ENCODE data around the gene LNX1. TPM values are rescaled to one million over a fixed set of nuclear protein-coding genes. Genes with fewer than 3 reads are reported as not detected.

The LNX1 gene
- total RNA-seq, 2 donors from 2014 or later = 17.5 to 18.4 TPM

DNA sequence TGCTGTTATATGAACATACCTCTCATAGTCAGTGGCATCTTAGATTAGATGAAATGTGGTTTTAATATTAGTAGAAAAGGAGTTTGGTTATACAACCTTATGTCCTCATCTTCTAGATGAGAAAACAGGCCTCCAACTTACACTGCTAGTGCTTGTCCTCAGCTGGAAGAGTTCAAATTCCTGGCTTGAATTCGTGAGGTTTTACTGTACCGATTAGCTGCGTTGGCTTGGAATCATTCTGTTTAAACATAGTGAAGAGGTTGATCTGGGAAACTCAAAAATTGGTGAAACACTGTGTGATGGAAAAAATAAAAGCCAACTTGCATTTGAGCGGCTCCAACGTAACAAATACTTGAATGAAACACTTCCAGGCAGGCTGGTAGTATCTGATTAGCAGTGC is 81.0 kb downstream of the LNX1 start:
- DNase-seq (no peak), ATAC-seq (no peak)
- intact Hi-C loops (cut with DNase I, micrococcal nuclease) = no loop called here

DNA sequence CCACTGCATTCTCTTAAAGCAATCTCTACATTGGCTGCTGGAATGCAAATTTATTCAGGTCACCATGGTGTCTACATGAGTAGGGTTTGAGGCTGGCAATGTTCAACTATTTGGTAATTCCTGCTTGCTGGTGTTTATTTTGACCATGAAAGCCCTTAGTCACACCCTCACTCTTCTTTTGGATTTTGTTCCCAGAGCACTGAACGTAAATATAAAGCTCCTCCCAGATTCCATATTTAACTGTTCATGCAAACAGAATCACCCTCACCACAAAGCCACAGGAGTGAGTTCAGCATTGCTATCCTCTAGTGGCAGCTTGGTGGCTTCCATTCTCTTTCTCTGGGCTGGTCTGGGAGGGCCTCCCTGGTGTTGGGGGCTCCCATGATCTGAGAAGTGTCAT is 82.8 kb downstream of the LNX1 start:
- intact Hi-C loops (cut with DNase I, micrococcal nuclease) = no loop called here
- DNase-seq = no peak
- no peak for ATAC-seq

DNA sequence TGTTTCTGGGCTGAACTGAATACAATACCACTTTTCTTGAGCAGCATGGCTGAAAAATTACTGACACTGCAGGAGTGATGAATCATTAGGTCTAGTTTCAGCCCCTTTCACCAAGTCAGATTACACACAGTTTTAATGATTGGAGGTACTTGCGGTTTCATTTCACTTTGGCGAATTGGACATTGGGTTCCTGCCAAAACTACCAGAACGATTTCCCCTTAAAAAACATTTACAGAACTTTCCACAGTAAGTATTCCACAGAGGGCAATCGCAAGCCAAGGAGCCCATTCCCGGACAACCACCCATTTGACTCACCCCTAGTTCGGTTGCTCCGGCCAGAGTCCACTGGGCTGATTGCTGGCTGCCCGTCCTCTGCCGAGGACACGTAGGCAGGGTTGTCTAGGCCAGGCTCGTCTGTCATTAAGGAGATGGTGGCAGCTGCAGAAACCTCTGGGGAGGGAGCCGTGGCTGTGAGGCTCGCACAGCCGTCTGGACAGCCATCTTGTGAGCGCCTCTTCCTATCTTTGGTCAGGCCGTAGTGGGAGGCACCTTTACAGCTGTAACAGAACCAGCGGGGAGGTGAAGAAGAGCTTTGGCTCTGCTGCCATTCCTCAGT is 83.5 kb downstream of the LNX1 start:
- ATAC-seq (no peak), DNase-seq (no peak)
- intact Hi-C loops (cut with DNase I, micrococcal nuclease) = no loop called here

DNA sequence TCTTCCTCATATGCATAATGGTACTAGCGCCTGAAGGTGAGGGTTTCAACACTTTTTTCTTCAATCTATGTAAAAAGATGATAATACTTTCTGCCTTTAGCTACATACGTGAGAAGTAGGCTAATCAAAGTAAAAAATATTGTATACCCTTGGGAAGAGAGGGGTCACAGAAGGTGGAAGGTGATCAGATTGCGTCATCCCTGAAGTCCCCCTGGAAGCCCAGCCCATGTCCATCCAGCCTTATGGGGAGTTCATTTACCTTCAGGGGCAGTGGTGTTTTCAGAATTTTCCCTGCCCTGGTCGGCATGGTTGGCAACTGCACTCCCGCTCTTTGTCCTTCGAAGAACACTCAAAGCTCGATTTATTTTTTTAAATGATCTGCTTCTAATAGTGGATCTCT is 84.2 kb downstream of the LNX1 start:
- intact Hi-C loops (cut with DNase I, micrococcal nuclease) = no loop called here
- ATAC-seq (no peak), DNase-seq (no peak)

DNA sequence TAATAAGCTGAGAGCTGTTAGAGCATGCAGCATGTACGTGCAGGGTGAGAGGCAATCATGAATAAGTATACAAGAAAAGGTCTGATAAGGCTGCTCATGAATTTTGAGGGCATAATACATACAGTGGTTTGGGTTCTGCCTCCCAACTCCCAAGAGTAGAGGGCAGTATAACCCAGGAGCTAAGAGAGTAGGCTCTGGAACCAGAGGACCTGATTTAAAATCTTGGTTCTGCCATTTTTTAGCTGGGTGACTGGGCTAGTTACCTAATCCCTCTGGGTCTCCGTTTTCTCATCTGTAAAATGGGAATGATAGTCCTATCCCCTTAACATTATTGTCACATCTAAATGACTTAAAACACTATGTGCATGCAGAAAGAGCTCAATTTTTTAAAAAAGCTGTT is 85.3 kb downstream of the LNX1 start:
- no peak for DNase-seq
- intact Hi-C loops (cut with DNase I, micrococcal nuclease) = no loop called here
- no peak for ATAC-seq

DNA sequence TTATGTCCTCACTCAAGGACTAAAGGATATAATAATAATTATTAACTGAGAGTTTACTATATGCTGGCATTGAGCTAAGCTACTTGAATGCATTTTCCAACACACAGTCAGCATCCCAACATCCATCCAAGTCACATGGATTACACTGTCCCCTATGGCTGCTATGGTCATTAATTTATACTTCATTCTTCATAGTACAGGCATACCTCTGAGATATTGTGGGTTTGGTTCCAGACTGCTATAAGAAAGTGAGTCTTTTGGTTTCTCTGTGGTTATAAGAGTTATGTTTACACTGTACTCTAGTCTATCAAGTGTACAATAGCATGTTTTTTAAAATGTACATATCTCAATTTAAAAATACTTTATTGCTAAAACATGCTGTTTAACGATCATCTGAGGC is 89.2 kb downstream of the LNX1 start:
- no peak for DNase-seq
- intact Hi-C loops (cut with DNase I, micrococcal nuclease) = no loop called here
- ATAC-seq = no peak

DNA sequence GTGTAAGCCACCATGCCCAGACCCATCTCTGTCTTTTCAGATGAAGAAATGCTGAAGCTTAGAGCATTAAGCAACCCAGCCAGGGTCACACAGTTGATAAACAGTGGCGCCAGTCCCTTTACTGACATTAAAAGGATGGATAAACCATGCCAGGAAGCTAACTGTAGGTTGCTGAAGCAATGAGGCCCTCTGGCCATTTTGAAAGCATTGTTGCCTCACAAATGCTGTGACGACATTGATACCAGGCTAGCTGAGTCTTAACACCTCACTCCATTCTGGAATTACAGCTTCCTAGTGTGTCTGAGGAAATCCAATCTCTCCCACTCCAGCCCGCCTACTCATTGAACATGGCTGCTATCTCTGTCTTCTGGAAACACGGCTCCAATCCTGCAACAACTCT is 89.7 kb downstream of the LNX1 start:
- ATAC-seq = no peak
- intact Hi-C loops (cut with DNase I, micrococcal nuclease) = no loop called here
- DNase-seq = no peak

DNA sequence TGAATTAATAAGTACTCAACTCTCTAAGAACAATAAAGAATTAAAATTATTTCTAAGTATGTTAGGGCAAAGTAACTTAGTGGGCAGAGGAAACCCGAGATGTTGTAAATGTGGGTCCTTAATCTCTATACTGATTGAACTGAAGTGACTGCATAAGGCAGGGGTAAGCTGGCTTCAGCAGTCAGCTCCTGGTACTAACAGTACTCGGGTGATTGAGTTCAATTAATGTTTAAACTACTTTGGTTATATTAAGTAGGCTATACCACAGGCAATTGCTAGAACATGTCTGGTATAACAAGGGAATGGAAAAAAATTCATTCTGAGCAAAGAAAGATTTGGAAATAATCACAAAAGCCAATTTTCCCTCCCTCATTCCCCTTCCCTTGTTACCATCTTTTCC is 90.7 kb downstream of the LNX1 start:
- ATAC-seq = no peak
- DNase-seq = no peak
- intact Hi-C loops (cut with DNase I, micrococcal nuclease) = no loop called here

DNA sequence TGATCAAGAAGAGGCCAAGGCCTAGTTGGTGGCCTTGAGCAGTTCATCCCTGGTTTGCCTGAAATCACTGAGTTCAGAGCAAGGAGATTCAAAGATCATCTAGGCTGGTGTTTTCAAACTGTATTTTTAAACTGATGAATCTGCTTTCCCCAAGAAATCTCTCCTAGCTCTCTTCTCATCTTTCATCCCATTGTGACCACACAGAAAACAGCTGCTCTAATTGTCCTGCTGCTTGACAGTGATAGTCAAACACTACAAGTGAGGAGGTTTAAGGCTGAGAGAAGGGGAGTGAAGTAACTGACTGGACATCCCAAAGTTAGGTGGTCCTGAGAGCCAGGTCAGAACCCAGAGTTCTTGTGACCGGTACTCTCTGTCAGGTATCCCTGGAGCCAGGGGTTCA is 91.5 kb downstream of the LNX1 start:
- DNase-seq (no peak), ATAC-seq (no peak)
- intact Hi-C loops (cut with DNase I, micrococcal nuclease) = no loop called here

DNA sequence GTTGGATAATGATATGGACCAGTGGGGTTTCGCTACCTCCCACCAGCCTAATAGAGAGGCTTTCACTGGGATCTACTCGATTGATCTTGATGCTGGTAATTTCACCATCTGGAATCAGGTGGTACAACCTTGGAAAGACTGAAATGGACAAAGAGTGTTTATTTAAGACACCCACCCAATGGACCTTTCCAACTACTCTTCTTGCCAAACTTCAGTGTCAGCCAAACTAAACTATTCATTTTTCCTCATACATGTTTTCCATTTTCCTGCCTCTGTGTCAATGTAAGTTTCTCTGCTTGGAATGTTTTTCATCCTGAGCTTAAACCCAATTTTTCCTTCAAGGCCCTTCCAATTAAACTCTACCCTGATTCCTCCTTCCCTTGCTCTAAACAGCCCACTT is 92.6 kb downstream of the LNX1 start:
- no peak for ATAC-seq
- intact Hi-C loops (cut with DNase I, micrococcal nuclease) = no loop called here
- DNase-seq = no peak

DNA sequence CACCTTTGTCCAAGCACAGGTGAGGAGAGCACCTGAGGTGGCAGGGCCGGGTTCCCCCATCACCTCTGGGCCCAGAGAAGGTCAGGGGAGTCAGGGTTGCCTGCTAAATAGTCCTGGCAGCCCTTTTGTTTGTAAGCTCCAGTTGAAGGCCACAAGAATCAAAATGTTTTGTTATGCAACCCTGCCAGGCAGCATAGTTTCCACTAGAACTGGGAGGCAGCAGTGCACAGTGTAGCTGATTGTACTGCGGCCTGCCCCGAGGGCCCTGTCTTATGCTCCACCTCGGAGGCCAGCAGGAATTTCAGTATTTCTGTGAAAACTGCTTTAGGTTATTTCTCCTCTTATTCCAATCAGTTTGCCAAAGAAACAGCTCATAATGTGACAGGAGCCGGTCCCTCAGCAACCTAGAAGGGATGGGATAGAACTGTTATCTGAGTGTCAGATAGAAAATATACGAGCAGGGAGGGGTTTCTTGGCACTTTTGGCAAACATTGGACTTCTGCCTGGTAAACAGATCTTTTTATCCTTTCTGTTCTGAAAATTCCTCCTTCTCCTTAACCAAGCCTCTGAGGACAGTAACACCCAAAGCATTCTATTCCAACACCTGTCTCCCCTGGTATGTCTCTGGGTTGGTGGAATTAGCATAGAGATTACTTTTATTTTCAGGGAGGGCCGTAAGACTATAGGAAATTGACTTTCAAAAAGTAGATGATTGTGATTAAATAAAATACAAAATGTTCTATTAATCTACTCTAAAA is 93.6 kb downstream of the LNX1 start:
- intact Hi-C loops (cut with DNase I, micrococcal nuclease) = no loop called here
- ATAC-seq = no peak
- peak in 1 of 2 donors; percentile 6 for DNase-seq

DNA sequence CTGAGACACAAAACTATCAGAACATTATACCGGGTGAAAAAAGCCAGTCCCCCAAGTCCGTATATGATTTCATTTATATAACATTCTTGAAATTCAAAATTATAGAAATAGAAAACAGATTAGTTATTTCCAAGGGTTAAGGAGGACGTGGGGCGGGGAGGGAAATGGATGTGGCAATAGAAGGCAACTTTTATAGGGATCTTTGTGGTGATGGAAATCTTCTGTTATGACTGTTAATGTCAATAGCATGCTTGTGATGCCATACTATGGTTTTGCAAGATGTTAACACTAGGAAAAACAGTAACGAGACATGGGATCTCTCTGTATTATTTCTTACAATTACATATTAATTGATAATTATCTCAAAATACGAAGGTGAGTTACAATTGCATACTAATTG is 96.4 kb downstream of the LNX1 start:
- DNase-seq (no peak), ATAC-seq (no peak)
- intact Hi-C loops (cut with DNase I, micrococcal nuclease) = no loop called here

DNA sequence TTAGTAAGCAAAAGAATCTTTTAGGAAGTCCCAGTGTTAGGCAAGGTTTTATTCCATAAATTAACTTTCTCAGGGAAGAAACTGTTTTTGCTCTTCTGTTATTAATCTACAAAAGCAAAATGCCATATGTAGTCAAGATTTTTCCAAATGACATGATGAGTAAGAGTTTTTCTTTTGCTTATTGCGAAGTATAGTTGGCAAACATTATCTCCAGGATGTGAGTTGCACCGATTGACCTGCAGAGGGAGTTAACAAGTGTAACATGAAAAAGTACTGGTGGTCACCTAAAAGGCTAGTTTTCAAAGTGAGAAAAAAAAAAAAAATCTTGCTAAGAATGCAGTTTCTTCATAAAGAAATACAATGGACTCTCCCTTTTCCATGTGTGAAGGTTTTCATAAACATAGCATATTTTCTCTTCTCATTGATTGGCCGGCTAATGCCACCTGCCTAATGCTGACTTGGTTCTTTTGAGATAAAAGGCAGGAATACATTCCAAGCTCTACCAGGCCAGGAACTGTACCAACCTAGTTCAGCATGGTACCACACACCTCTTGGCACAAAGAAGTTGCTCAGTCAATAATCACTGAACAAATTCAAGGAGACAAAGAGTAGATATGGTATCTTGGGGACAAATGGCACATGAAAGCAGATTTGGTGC is 100.2 kb downstream of the LNX1 start:
- peak; percentile 62 for ATAC-seq
- intact Hi-C loops (cut with DNase I, micrococcal nuclease) = no loop called here
- peak in 1 of 2 donors; percentile 21 for DNase-seq

DNA sequence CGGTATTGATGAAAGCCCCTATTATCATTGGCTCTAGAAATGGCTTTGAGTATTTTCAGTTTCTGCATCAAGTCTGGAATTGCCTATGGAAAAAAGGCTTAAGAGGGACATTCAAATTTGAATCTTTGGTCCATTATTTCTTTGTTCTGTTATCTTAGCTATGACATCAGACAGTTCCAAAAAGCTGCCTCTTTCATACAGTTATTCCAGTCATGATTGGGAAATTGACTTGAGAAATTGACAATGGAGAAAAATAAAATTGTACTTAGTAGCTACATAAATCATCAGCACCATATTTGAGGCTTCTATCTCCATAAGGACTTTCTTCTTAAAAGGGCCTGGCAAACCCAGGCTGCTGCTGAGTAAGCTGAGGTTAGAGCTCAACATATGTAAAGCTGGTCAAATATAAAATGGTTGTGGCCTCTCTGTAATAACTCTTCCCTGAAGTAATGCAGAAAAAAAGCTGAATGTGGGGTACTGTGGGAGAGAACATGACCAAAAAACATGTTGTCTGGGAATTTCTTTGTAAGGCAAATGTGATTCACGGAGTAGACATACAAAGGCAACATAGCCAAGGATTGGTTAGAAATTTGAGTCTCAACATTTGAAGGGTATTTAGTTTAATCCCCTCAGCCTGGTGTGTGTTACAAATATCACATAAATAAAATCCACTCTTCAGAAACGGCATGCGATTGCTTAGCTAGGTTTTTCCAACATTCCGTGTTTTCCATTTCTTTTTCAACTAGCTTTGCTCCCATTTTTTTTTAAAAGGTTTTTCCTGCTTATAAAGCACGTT is 100.9 kb downstream of the LNX1 start:
- ATAC-seq = no peak
- intact Hi-C loops (cut with DNase I, micrococcal nuclease) = no loop called here
- DNase-seq = no peak

DNA sequence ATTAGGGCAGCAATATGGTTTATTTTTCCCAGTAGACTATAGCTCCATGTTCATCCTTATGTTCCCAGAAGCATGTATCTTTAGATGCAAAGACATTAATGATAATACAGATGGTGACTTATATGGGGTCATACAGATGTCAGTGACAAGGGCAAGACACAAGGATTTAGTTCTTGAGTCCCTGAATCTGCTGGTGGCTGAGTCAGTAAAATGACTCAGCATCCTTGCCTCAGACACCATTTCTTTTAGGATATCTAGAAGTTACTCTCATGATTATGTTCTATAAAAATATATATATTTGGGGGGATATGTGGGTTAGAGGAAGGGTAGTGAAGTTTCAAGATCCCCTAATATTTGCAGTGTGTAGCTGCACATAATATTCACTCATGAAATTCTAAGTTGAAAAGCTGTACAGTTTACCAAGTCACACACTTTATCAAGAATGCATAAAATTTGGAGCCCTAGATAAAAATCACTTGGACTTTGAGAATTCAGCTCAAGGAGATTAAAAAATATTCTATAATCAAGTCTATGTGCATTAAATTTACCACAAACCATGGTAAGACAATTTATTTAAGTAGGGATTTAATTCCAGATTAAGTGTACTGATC is 101.9 kb downstream of the LNX1 start:
- intact Hi-C loops (cut with DNase I, micrococcal nuclease) = no loop called here
- DNase-seq (no peak), ATAC-seq (no peak)

DNA sequence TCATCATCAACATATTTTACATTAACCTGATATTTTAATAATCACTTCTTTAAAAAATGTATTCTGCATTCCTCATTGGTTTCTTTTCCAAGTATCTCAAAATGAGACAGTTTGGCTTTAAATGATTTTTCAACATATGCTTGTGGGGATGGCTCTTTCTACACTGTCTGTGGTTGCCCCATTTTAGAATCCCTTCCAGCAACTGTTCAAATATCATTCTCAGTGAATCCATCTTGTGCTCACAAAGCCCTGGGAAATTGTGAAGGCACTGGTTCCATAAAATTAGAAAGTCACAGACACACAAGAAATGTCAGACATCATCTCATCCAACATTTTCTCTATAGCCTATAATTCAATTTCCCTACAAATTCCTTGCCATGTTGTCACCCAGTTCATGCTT is 103.5 kb downstream of the LNX1 start:
- no peak for DNase-seq
- no peak for ATAC-seq
- intact Hi-C loops (cut with DNase I, micrococcal nuclease) = no loop called here

DNA sequence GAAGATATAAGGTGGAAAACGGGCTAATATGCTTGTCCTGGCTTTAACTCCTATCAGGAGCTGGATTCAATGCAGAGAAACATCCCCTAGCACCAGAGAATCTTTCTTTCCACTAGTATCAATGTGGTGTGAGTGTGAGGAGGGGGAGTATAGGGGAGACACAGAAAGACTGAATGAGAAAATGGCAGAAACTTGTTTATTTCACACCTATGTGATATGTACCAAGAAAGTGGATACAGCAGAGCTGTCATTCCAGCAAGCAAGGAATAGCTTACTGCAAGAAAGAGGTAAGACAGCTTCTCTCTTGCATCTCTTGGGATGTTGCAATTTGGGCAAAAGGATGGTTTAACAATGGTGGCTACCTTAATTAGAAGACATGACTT is 105.6 kb downstream of the LNX1 start:
- ATAC-seq (no peak), DNase-seq (no peak)
- intact Hi-C loops (cut with DNase I, micrococcal nuclease) = no loop called here

DNA sequence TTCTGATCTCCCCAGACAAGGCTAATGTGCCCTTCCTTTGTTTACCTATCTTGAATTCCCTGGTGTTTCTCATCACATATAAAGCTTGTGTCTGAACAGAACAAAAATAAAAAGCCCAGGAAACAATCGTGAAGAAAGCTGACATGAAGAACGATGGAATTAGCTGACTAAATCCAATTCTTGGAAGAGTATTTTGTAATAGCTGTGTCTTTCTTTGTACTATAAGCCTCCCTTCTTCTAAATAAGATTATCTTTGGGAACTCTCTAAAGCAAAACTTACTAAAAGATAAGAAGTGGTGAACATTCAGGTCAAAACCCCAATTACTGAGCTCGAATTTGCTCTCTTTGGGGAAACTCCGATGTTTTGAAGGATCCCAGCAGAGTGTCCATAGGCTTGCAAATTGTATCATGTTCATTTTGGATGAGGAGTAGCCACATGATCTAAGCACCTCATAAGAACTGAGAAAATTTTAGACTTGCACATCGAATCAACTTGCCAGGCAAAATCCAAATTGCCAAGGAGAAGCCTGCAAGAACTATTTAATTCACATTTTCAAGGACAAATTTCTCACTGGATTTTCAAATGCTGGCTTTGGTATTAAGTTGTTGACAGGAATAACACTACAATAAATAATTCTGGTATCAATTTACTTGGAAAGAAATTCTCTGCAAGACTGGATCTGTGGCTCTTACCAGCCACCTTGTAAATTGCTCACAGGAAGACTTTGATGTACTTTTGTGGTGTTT is 106.2 kb downstream of the LNX1 start:
- intact Hi-C loops (cut with DNase I, micrococcal nuclease) = no loop called here
- ATAC-seq = no peak
- DNase-seq = no peak

DNA sequence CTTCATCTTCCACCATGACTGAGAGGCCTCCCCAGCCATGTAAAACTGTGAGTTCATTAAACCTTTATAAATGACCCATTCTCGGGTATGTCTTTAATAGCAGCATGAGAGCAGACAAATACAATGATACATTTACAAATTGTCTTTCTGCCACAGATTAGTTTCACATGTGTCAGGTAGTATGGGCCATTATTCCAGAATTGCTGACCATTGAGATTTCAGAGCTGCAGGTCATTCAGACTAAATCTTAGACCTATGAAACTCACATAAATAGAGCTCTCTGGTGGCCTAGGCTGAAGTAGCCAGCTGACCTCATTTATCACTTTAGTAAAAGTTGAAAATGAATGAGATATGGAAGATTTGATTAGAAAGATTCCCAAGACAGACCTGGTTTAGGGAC is 108.0 kb downstream of the LNX1 start:
- intact Hi-C loops (cut with DNase I, micrococcal nuclease) = no loop called here
- ATAC-seq = no peak

More for the DNA sequence above, 108.0 kb downstream of the LNX1 start:
- no peak for DNase-seq
